ENCODE measurements around the gene SMPDL3A. TPM values are rescaled to one million over a fixed set of nuclear protein-coding genes. Genes with fewer than 3 reads are reported as not detected.

The SMPDL3A gene
- total RNA-seq, 1 experiment from 2014 or later = 3.5 TPM

DNA sequence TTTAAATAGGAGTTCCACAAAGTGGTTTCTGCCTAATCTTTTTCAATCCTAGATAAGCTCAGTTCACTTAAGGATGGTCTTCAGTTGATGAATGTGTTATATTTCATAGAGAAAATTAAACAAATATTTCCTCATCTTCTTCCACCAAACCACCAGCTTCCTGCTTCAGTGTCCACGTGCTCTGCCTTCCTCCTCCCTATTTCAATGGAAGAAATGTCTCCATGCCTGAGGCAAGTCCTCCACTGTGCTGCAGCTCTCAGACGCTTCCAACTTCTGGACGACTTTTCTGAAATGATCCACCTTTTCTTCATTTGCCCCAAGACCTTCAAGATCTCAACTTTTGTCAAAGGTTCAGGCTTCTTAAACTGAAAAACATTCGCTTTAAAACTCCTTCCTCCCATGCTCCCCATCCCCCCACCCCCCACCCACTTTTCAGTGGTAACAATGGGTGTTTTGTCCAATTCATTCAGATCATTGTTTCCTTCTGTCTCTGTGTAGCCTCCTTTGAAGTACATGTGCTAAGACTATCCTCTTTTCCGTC is 34.8 kb upstream of the SMPDL3A start:
- BruUV-seq (replicated peaks) = no TSS peak
- ChIA-PET POLR2A (interaction anchor here (1.3 kb wide), 1 partner anchor 46 kb away, joined by 3 read pairs; no protein-coding TSS in a partner anchor), CTCF (interaction anchor here (1.2 to 6.6 kb wide), 6 partner anchors 10 to 85 kb away, joined by 4 to 42 read pairs (median 6); partner anchors contain the start of gene SMPDL3A)
- Mint-ChIP-seq H3K27me3 (ENCODE audit: insufficient read depth, unreplicated experiment) (no peaks in the 10 kb centered on the region), H3K36me3 (ENCODE audit: insufficient read depth, unreplicated experiment) (no peaks in the 10 kb centered on the region), H3K4me1 (ENCODE audit: insufficient read depth, unreplicated experiment) (no peaks in the 10 kb centered on the region), H3K9me3 (ENCODE audit: unreplicated experiment) (no peaks in the 10 kb centered on the region), H3K27ac (ENCODE audit: low read depth, unreplicated experiment) (no peak overlapping the region), H3K4me3 (ENCODE audit: unreplicated experiment) (no peak overlapping the region)
- no peak for DNase-seq (ENCODE audit: unreplicated experiment)
- intact Hi-C loops (cut with micrococcal nuclease) = no loop called here
- TF ChIP-seq, protein P1, sequence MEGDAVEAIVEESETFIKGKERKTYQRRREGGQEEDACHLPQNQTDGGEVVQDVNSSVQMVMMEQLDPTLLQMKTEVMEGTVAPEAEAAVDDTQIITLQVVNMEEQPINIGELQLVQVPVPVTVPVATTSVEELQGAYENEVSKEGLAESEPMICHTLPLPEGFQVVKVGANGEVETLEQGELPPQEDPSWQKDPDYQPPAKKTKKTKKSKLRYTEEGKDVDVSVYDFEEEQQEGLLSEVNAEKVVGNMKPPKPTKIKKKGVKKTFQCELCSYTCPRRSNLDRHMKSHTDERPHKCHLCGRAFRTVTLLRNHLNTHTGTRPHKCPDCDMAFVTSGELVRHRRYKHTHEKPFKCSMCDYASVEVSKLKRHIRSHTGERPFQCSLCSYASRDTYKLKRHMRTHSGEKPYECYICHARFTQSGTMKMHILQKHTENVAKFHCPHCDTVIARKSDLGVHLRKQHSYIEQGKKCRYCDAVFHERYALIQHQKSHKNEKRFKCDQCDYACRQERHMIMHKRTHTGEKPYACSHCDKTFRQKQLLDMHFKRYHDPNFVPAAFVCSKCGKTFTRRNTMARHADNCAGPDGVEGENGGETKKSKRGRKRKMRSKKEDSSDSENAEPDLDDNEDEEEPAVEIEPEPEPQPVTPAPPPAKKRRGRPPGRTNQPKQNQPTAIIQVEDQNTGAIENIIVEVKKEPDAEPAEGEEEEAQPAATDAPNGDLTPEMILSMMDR (IDR thresholded peaks at IDR 0.05; ENCODE audit: unreplicated experiment) = no peak

DNA sequence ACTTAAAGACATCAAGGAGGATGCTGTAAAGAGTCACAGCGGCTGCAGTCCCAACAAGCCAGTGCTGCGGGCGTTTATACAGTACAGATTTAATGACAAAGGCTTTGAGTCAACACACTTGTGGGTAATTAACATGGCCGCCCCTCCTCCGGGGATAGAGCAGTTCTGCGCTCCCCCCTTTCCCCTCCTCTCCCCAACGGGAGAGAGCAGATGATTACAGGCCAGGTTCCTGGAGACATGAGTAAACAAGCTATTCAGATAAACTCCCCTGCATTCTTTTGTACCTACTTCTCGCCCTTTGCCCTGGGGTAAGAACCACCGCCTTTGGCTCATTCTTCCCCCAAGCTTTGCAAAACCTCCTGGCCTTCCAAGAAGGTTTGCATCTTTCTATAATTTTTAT is 33.2 kb upstream of the SMPDL3A start:
- TF ChIP-seq, protein P1 (IDR thresholded peaks at IDR 0.05; ENCODE audit: unreplicated experiment) = no peak
- intact Hi-C loops (cut with micrococcal nuclease) = no loop called here
- ChIA-PET CTCF (no interaction called here), POLR2A (no interaction called here)
- H3K9me3 Mint-ChIP-seq (ENCODE audit: unreplicated experiment) = no peaks in the 10 kb centered on the region
- H3K27me3 Mint-ChIP-seq (ENCODE audit: insufficient read depth, unreplicated experiment) = no peaks in the 10 kb centered on the region
- H3K4me3 Mint-ChIP-seq (ENCODE audit: unreplicated experiment) = no peak overlapping the region
- DNase-seq (ENCODE audit: unreplicated experiment) = no peak
- H3K4me1 Mint-ChIP-seq (ENCODE audit: insufficient read depth, unreplicated experiment) = no peaks in the 10 kb centered on the region
- H3K27ac Mint-ChIP-seq (ENCODE audit: low read depth, unreplicated experiment) = no peak overlapping the region
- BruUV-seq (replicated peaks) = no TSS peak
- no peaks in the 10 kb centered on the region for H3K36me3 Mint-ChIP-seq (ENCODE audit: insufficient read depth, unreplicated experiment)

DNA sequence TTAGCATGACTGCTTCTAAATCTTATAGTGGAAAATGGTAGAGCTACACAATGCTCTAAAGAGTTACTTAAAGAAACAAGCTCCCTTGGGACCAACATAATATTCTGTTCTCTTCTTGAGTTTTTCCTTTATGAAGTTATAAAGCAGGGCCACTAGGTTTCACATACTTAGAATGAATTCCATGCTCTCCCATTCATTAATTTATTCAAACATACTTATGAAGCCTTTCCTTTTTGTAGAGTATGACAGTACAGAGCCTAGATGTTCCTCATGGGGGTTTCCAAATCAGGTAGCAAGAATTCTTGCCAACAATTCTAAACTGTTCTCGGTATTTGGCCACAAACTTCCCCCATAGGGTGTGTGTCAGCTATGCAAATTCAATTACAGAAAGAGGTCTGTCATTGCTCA is 30.1 kb upstream of the SMPDL3A start:
- BruUV-seq (replicated peaks) = no TSS peak
- Mint-ChIP-seq H3K36me3 (ENCODE audit: insufficient read depth, unreplicated experiment) (no peaks in the 10 kb centered on the region), H3K4me1 (ENCODE audit: insufficient read depth, unreplicated experiment) (no peaks in the 10 kb centered on the region), H3K9me3 (ENCODE audit: unreplicated experiment) (no peaks in the 10 kb centered on the region), H3K4me3 (ENCODE audit: unreplicated experiment) (no peak overlapping the region), H3K27me3 (ENCODE audit: insufficient read depth, unreplicated experiment) (no peaks in the 10 kb centered on the region), H3K27ac (ENCODE audit: low read depth, unreplicated experiment) (no peak overlapping the region)
- intact Hi-C loops (cut with micrococcal nuclease) = no loop called here
- ChIA-PET POLR2A (no interaction called here), CTCF (no interaction called here)
- DNase-seq (ENCODE audit: unreplicated experiment) = no peak
- TF ChIP-seq, protein P1 (IDR thresholded peaks at IDR 0.05; ENCODE audit: unreplicated experiment) = no peak

DNA sequence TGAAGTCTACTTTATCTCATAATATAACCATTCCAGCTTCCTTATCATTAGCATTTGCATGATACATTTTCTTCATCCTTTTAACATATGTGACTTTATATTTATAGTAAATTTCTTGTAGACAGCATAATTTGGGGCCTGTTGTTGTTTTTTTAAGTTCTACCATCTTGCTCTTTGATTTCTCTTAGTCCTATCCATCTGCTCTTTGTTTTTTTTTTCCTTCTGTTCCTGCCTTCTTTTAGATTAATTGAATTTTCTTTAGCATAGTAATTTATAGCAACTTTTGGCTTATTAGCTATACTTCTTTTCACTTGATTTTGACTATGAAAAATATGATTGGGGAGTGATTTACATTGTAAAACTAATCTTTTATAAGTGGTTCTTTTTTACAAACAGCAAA is 28.7 kb upstream of the SMPDL3A start:
- DNase-seq (ENCODE audit: unreplicated experiment) = no peak
- no TSS peak for BruUV-seq (replicated peaks)
- Mint-ChIP-seq H3K27me3 (ENCODE audit: insufficient read depth, unreplicated experiment) (no peaks in the 10 kb centered on the region), H3K36me3 (ENCODE audit: insufficient read depth, unreplicated experiment) (no peaks in the 10 kb centered on the region), H3K4me3 (ENCODE audit: unreplicated experiment) (no peak overlapping the region), H3K27ac (ENCODE audit: low read depth, unreplicated experiment) (no peak overlapping the region), H3K4me1 (ENCODE audit: insufficient read depth, unreplicated experiment) (no peaks in the 10 kb centered on the region), H3K9me3 (ENCODE audit: unreplicated experiment) (no peaks in the 10 kb centered on the region)
- intact Hi-C loops (cut with micrococcal nuclease) = no loop called here
- POLR2A ChIA-PET = interaction anchor here (0.6 kb wide), 1 partner anchor 158 kb away, joined by 3 read pairs; no protein-coding TSS in a partner anchor
- TF ChIP-seq, protein P1 (IDR thresholded peaks at IDR 0.05; ENCODE audit: unreplicated experiment) = no peak
- CTCF ChIA-PET = interaction anchor here (0.6 to 2.3 kb wide), 4 partner anchors 16 to 1806 kb away, joined by 3 to 9 read pairs (median 3); no protein-coding TSS in a partner anchor
